Endometrial microvascular endothelial cells (primary cell): ENCODE data around the gene ISM1. TPM values are rescaled to one million over a fixed set of nuclear protein-coding genes. Genes with fewer than 3 reads are reported as not detected.

Experiments
- in situ Hi-C: cut with HindIII; loops from 2 replicates; pipeline ENCODE4 v1.10.0; 2017; ENCODE audit warnings: low sequenced_read_pairs, low pct_unique_long_range_greater_than_20kb; ENCODE audit errors: inconsistent ontology term
- total RNA-seq: library from RNA; depleted of rRNA; stranded (reverse); fragments of >200 nt; gene quantifications from one replicate; pipeline ENCODE4 v1.2.3, GENCODE V29; 2015; ENCODE audit errors: inconsistent ontology term

Gene ISM1
- total RNA-seq, 1 donor from 2014 or later: 0.84 TPM

GRCh38 chr20:13333793-13334192 lies 112.7 kb downstream of the ISM1 start:
- in situ Hi-C loops: no loop called here

GRCh38 chr20:13336308-13337089 lies 115.4 kb downstream of the ISM1 start:
- in situ Hi-C loops: no loop called here

- in situ Hi-C loops: no loop called here
Measured at GRCh38 chr20:13337090-13337784, 116.2 kb downstream of the ISM1 start.

GRCh38 chr20:13338097-13338661 lies 117.1 kb downstream of the ISM1 start:
- in situ Hi-C loops: no loop called here

- in situ Hi-C loops: no loop called here
Measured at GRCh38 chr20:13338999-13339411, 117.9 kb downstream of the ISM1 start.

GRCh38 chr20:13340088-13340487 lies 119.0 kb downstream of the ISM1 start:
- in situ Hi-C loops: no loop called here

- in situ Hi-C loops: no loop called here
Measured at GRCh38 chr20:13341737-13342393, 120.8 kb downstream of the ISM1 start.

GRCh38 chr20:13342469-13343242 lies 121.6 kb downstream of the ISM1 start:
- in situ Hi-C loops: no loop called here

- in situ Hi-C loops: no loop called here
Measured at GRCh38 chr20:13344671-13345070, 123.6 kb downstream of the ISM1 start.

GRCh38 chr20:13348311-13349234 lies 127.5 kb downstream of the ISM1 start:
- in situ Hi-C loops: no loop called here

- in situ Hi-C loops: no loop called here
Measured at GRCh38 chr20:13349235-13349604, 128.1 kb downstream of the ISM1 start.

Other genes with a start within 250 kb of the ISM1 start
- gene SPTLC3, start 212.3 kb upstream of the ISM1 start, total RNA-seq: 1.2 TPM